ENCODE measurements around the gene MECP2.
"Not testable (repeated sequence)": the region's sequence is repeated elsewhere in the genome, so short reads cannot be mapped to it uniquely, and the experiment has no call there.

MECP2 gene

DNA sequence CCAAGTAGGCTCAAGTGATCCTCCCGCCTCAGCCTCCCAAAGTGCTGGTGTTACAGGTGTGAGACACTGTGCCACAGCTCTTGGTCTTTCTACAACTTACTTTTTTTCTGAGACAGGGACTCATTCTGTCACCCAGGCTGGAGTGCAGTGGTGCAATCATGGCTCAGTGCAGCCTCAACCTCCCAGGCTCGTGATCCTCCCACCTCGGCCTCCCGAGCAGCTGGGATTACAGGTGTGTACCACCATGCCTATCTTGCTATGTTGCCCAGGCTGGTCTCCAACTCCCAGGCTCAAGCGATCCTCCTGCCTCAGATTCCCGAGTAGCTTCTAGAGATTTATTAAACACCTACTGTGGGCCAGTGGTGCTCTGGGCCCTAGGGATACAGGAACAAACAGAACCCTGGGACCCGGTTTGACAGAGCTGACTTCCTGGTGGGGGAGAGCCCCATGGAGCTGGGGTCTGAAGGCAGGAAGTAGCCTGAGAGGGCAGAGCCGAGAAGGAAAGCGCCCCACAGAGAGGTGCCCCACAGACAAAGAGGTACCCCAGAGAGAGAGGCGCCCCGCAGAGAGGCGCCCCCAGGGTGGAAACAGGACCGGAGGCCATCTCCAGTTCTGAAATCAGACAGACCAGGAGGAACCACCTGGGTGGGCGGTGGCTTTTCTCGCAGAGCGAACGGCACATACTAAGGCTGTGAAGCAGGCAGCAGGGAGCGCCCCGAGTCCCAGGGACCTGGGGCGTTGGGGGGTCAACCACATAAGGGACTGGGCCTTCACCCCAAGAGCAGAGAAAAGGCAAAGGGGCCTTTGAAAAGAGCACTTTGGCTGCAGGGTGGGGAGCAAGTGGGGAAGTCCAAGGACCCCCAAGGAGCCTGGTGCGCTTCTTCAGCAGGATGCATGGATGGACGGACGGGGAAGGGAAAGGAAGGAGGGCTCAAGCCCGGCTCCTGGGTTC, 82.8 kb downstream of the MECP2 start:
- DNase-seq, result no peak

DNA sequence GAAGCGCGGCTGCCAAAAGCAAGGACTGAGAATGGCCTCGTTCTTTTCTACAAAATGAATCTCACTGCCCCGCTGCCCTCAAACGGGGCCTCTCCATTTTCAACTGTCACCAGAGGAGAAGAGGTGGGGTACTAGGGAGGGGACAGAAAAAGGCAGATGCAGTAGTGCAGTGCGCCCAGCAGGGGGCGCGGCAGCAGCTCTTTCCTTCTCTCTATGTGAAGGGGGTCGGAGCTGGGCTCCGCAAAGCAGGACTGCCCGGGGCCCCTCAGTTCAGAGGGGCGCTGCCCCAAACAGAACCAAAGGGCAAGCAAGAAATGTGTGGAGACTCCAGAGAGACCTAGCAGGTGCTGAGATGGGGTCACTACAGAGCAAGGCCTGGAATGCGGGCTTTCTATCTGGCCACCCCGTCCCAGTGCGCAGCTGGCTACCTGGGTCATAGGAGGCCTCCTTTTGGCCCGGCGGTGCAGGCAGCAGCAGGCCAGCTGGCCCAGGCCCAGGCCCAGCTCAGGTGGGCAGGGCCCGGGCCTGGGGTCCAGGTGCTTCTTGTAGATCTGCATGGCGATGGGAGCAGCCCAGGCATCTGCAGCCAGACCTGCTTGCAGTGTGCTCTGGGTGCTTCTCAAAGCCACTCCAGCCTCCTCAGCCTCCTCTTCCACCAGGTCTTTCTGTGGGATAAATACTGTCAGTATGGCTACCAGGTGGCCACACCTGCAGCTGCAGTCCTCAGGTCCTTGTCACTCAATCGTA, 83.7 kb downstream of the MECP2 start:
- peak; percentile 53 for DNase-seq

GRCh38 chrX:154013001-154013421, 84.5 kb downstream of the MECP2 start:
- no peak for DNase-seq

DNA sequence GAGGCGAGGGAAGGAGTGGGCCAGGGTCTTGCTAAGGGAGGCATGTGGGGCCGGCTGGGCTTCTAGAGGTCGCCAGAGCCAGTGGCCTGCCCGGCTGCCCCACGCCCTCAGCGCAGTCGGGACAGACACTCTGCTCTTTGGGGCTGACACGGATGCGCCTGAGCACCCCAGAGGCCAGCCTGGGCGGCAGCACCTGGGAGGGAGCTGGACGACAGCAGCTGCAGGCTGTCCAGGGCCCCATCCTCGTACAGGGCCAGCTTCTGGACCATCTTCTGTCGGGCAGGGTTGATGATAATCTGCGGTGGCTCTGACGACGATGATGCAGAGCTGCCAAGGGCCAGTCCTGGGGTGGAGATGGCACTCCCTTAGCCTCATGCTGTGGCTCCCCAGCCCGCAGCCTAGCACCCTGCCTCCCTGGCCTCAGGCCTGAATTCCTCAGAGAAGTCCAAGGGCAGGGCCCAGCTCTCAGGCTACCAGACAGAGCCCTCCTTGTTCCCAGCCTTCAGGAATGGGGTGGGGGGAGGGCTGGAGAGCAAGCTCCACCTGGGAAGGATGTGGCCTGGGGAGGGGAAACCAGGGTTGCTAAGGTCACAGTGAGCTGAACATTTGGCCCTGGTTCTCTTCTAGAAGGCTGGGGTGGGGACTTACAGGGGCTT, 85.1 kb downstream of the MECP2 start:
- no peak for DNase-seq

- DNase-seq, result no peak
Measured at GRCh38 chrX:154011376-154012335, 85.9 kb downstream of the MECP2 start.

- DNase-seq, result no peak
Measured at GRCh38 chrX:154010330-154011087, 87.0 kb downstream of the MECP2 start.

DNA sequence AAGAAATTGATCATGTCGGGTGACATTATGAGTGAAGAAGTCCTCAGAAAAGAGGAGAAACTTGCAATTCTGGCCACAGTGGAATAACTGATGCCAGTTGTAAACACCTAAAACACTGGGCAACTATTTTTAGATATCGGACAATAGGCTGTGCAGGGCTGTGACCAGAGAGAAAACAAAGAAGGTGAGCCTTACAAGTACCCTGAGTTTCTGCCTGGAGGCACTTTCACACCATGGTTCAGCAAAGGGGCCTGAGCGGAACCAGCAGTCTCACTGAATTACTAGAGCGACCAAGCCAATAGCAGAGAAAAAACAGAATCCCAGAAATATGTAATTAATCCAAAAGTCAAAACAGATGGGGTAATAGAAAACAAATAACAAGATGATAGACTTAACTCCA, 89.0 kb downstream of the MECP2 start:
- no peak for DNase-seq

DNA sequence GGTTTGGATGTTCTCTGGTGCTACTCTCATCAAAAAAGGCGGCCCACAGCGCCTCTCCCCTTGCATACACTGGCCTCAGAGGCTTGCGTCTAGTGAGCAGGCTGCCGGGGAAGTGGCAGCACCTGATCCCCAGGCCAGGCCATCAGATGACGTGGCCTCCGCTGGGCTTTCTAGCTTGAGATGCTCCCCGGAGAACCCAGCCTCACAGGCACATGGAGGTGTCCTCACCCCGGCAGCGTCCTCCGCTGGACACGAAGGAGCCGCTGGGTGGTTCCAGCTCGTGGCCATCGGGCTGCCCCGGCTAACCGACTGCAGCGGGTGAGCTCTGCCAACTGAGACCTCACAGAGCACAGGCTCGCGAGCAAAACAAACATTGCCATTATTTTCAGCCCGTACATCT, 90.6 kb downstream of the MECP2 start:
- DNase-seq, result no peak

GRCh38 chrX:154004315-154004714, 93.2 kb downstream of the MECP2 start:
- DNase-seq, result no peak

DNA sequence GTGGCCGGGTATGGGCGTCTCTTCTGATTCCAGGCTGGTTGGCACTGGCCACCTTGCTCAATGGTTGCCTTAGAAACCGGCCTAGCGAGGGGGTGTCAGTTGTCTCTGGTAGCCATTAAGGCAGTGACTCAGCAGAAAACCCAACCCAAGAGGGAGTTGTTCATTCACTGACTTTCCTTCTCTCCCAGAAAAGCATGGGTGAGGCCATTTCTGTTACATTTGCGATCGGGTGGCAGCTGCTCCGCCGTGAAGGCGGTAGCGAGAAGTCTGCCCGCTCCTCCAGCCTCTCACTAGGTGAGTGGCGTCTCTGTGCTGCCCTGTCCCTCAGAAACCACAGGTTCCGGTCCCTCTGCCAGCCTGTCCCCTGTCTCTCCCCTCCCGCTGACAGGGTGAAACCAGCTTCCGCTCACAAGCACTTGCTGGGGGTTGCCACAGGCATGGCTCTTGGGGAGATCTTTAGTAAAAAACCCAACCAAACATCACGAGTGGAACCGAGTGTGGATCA, 95.2 kb downstream of the MECP2 start:
- peak; percentile 77 for DNase-seq

GRCh38 chrX:154000051-154000450, 97.5 kb downstream of the MECP2 start:
- no peak for DNase-seq

DNA sequence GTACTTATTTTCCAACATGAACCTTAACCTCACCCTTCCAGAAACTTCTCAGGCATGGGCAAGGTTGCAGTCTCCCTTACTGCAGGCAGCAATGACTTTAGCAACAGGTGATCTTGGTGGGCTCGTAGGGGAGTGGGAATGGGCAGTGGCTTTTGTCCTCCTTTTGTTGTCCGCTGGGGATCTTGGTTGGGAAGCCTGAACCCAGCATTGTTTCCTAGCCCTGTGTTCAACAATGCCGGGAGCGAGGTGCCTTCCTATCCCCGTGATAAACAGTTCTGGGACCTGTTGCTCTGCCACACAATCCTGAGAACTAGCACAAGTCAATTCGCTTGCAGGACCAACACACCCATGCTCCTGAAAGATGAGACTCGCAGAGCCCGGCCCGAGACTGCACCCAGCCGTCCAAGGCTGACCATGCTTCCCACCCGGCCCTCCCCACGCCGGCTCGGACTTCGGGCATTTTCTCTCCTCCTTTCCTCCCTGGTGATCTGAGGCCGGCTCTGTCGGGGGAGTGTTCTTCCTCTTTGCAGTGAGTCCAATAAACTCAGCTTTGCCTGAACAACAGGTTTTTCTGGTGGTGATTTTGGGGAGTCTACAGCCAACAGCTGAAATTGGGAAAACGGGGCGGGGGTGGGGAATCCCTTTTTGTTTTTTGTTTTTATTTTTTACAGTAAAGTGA, 98.0 kb downstream of the MECP2 start:
- DNase-seq, result no peak

DNA sequence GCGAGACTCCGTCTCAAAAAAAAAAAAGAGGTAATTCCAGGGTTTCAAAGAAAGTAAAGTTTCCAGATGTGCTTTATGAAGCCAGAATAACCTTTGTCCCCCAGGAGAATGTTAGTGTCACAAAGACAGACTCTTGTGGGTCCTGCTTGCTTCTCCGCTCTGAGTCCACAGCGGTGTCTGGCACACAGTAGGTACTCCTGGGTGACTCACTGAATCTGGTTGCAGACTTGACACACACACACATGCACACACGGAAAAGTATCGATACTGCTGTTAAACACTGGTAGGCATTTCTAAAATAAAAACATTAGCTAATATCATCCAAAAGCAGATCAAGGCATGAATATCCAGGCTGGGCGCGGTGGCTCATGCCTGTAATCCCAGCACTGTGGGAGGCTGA, 102.0 kb downstream of the MECP2 start:
- no peak for DNase-seq

GRCh38 chrX:153994398-153994797, 103.1 kb downstream of the MECP2 start:
- DNase-seq, result not testable (repeated sequence)

- no peak for DNase-seq
Measured at GRCh38 chrX:153993978-153994377, 103.5 kb downstream of the MECP2 start.

DNA sequence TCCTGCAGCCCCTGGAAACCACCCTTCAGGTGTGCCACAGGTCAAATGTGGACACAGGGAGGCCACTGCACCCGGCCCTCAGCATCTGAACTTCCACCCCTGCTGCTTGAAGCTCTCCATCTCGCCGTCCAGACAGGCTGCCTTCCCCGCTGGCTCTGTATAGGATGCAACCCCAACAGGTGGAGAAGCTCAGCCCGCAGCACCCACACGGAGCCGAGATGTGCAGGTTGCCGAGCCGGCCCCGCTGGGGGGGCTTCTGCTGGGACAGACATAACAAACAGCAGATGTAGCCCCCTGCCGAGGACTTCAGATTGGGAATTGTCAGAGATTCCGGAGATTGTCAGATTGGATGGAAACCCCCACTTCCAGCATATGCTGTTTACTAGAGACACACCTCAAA, 104.4 kb downstream of the MECP2 start:
- DNase-seq, result no peak

DNA sequence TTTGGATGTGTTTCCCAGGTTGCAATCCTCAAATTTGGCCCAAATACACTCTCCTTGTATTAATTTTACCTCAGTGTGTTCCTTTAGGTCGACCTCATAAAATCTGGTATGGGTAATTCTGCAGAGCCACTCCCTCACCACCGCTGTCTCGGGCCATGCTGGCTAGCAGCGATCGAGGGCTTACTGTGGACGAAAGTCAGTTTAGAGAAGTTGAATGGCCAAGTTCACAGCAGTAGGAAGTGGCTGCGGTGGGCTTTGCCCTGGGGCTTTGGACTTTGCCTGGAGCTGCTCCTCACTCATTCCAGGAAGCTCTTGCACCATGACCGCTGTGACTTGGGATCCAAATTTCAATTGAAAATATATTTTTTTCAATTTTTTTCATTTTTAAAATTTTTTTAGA, 105.3 kb downstream of the MECP2 start:
- no peak for DNase-seq

DNA sequence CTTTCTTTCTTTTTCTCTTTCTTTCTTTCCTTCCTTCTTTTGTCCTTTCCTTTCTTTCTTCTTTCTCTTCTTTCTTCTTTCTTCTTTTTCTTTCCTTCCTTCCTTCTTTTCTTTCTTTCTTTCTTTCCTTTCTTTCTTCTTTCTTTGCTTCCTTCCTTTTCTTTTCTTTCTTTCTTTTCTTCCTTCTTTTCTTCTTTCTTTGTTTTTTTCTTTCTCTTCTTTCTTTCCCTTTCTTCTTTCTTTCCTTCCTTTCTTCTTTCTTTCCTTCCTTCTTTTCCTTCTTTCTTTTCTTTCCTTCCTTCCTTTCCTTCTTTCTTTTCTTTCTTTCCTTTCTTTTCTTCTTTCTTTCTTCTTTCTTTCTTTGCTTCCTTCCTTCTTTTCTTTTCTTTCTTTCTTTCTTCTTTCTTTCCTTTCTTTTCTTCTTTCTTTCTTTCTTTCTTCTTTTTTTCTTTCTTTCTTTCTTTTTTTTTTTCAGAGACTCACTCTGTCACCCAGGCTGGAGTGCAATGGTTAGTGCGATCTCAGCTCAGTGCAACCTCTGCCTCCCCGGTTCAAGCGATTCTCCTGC, 106.4 kb downstream of the MECP2 start:
- DNase-seq, result no peak

GRCh38 chrX:153989973-153990655, 107.4 kb downstream of the MECP2 start:
- DNase-seq, result no peak

DNA sequence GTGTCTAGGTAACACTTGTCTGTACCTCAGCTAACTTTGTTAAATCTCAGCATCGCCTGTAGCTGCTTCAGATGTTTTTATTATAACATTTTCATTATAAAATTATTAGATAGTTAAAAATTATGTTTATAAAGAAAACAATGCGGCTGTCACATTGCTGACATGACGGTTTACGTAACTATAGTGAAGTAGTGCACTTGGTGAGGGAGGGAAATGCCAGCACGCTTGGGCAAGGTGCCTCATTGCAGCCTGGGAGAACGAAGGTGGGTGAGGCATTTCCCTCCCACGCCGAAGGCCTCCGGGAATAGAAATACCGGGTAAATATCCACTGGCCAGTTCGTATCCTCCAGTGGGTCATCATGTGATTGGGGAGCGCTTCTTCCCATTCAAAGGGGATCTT, 109.0 kb downstream of the MECP2 start:
- DNase-seq, result no peak
